HEK293 (cell line): ENCODE measurements around the gene SLC16A6.
A peak's percentile ranks its signal among the peaks of the same experiment; 100 is the strongest.

ENCODE experiments used
- ELK4 ChIP-seq: IDR thresholded peaks from 2 replicates; pipeline ENCODE4 v1.6.1; 2011; ENCODE audit warnings: mild to moderate bottlenecking, low read depth, low read length, borderline replicate concordance
- GLI2 ChIP-seq: fragments of 450-650 bp; formaldehyde crosslinking; IDR thresholded peaks from 2 replicates; pipeline ENCODE4; 2017; ENCODE audit warnings: missing biosample characterization, missing genetic modification characterization, low read depth, borderline replicate concordance
- GLI4 ChIP-seq: fragments of 450-650 bp; formaldehyde crosslinking; IDR thresholded peaks from 2 replicates; pipeline ENCODE4 v1.5.1; 2016; ENCODE audit warnings: missing biosample characterization, missing genetic modification characterization
- GLIS1 ChIP-seq: fragments of 450-650 bp; formaldehyde crosslinking; IDR thresholded peaks from 2 replicates; pipeline ENCODE4 v1.5.1; 2016; ENCODE audit warnings: missing biosample characterization, missing genetic modification characterization
- INSM2 ChIP-seq: fragments of 450-650 bp; formaldehyde crosslinking; IDR thresholded peaks from 2 replicates; pipeline ENCODE4 v1.5.1; 2016; ENCODE audit warnings: missing biosample characterization, missing genetic modification characterization
- MZF1 ChIP-seq: fragments of 450-650 bp; formaldehyde crosslinking; IDR thresholded peaks from 2 replicates; pipeline ENCODE4 v1.5.1; 2017; ENCODE audit warnings: missing biosample characterization, missing genetic modification characterization, borderline replicate concordance
- PRDM1 ChIP-seq: fragments of 450-650 bp; formaldehyde crosslinking; IDR thresholded peaks from 2 replicates; pipeline ENCODE4; 2016; ENCODE audit warnings: missing biosample characterization, missing genetic modification characterization
- PRDM4 ChIP-seq: fragments of 450-650 bp; formaldehyde crosslinking; IDR thresholded peaks from 2 replicates; pipeline ENCODE4 v1.5.1; 2017; ENCODE audit warnings: missing biosample characterization, missing genetic modification characterization
- SP7 ChIP-seq: fragments of 450-650 bp; formaldehyde crosslinking; IDR thresholded peaks from 2 replicates; pipeline ENCODE4 v1.5.1; 2016; ENCODE audit warnings: missing biosample characterization, missing genetic modification characterization
- ZBTB17 ChIP-seq: fragments of 450-650 bp; formaldehyde crosslinking; IDR thresholded peaks from 2 replicates; pipeline ENCODE4 v1.5.1; 2016; ENCODE audit warnings: missing biosample characterization, missing genetic modification characterization
- ZFP3 ChIP-seq: fragments of 450-650 bp; formaldehyde crosslinking; IDR thresholded peaks from 2 replicates; pipeline ENCODE4 v1.5.1; 2016; ENCODE audit warnings: low read depth, missing biosample characterization, missing genetic modification characterization
- ZNF121 ChIP-seq: fragments of 450-650 bp; formaldehyde crosslinking; IDR thresholded peaks from 2 replicates; pipeline ENCODE4 v1.5.1; 2016; ENCODE audit warnings: missing biosample characterization, missing genetic modification characterization
- ZNF138 ChIP-seq: fragments of 450-650 bp; formaldehyde crosslinking; IDR thresholded peaks from 2 replicates; pipeline ENCODE4 v1.5.1; 2016; ENCODE audit warnings: missing biosample characterization, missing genetic modification characterization, borderline replicate concordance
- ZNF2 ChIP-seq: fragments of 450-650 bp; formaldehyde crosslinking; IDR thresholded peaks from 2 replicates; pipeline ENCODE4 v1.5.1; 2016; ENCODE audit warnings: missing biosample characterization, missing genetic modification characterization
- ZNF239 ChIP-seq: fragments of 450-650 bp; formaldehyde crosslinking; IDR thresholded peaks from 2 replicates; pipeline ENCODE4 v1.5.1; 2016; ENCODE audit warnings: missing biosample characterization, missing genetic modification characterization
- ZNF274 ChIP-seq, 2 experiments: fragments of 200-500 bp in 1 of 2; fragments of 450-650 bp in 1 of 2; sonication (Bioruptor generic) in 1 of 2; formaldehyde crosslinking in 1 of 2; IDR thresholded peaks; 2 replicates each; pipeline versions ENCODE4 v1.5.1 to v1.6.1; 2014 to 2016; ENCODE audit warnings: borderline replicate concordance in 1 of 2, inconsistent platforms in 1 of 2, low read length in 1 of 2, missing biosample characterization in 1 of 2, missing genetic modification characterization in 1 of 2
- ZNF398 ChIP-seq: fragments of 450-650 bp; formaldehyde crosslinking; IDR thresholded peaks from 2 replicates; pipeline ENCODE4 v1.5.1; 2017; ENCODE audit warnings: missing biosample characterization, missing genetic modification characterization
- ZNF416 ChIP-seq: fragments of 450-650 bp; formaldehyde crosslinking; IDR thresholded peaks from 2 replicates; pipeline ENCODE4 v1.5.1; 2016; ENCODE audit warnings: missing biosample characterization, missing genetic modification characterization
- ZNF423 ChIP-seq: fragments of 450-650 bp; formaldehyde crosslinking; IDR thresholded peaks from 2 replicates; pipeline ENCODE4 v1.5.1; 2016; ENCODE audit warnings: missing biosample characterization, missing genetic modification characterization
- ZNF521 ChIP-seq: fragments of 450-650 bp; formaldehyde crosslinking; IDR thresholded peaks from 2 replicates; pipeline ENCODE4 v1.5.1; 2017; ENCODE audit warnings: missing biosample characterization, mild to moderate bottlenecking, missing genetic modification characterization
- ZNF555 ChIP-seq: fragments of 450-650 bp; formaldehyde crosslinking; conservative IDR thresholded peaks from 2 replicates; pipeline ENCODE4 v1.5.1; 2017; ENCODE audit warnings: missing biosample characterization, mild to moderate bottlenecking, missing genetic modification characterization, inconsistent platforms
- ZNF639 ChIP-seq: fragments of 450-650 bp; formaldehyde crosslinking; IDR thresholded peaks from 2 replicates; pipeline ENCODE4 v1.5.1; 2016; ENCODE audit warnings: missing biosample characterization, missing genetic modification characterization
- ZNF670 ChIP-seq: fragments of 450-650 bp; formaldehyde crosslinking; IDR thresholded peaks from 2 replicates; pipeline ENCODE4 v1.5.1; 2016; ENCODE audit warnings: missing biosample characterization, missing genetic modification characterization, low read depth
- ZNF704 ChIP-seq: fragments of 450-650 bp; formaldehyde crosslinking; IDR thresholded peaks from 2 replicates; pipeline ENCODE4 v1.5.1; 2016; ENCODE audit warnings: missing biosample characterization, missing genetic modification characterization
- ZNF76 ChIP-seq: fragments of 450-650 bp; formaldehyde crosslinking; IDR thresholded peaks from 2 replicates; pipeline ENCODE4; 2016; ENCODE audit warnings: low read depth, missing biosample characterization, missing genetic modification characterization, borderline replicate concordance
- ZSCAN30 ChIP-seq: fragments of 450-650 bp; IDR thresholded peaks from 2 replicates; pipeline ENCODE4 v1.5.1; 2018; ENCODE audit warnings: missing biosample characterization, mild to moderate bottlenecking, missing genetic modification characterization, moderate library complexity
- ZSCAN5A ChIP-seq: fragments of 450-650 bp; formaldehyde crosslinking; IDR thresholded peaks from 2 replicates; pipeline ENCODE4 v1.5.1; 2016; ENCODE audit warnings: missing biosample characterization, missing genetic modification characterization

The SLC16A6 gene

GRCh38 chr17:68248199-68248825 lies 42.6 kb downstream of the SLC16A6 start (continued):
- TF ChIP-seq ZFP3 (tag by site-specific recombination) (no peak), PRDM1 (tag by site-specific recombination) (no peak), ZBTB17 (tag by site-specific recombination) (no peak), ZNF416 (tag by site-specific recombination) (no peak), ZNF121 (0 out of 2 replicates have a peak, but pooled peaks have one; percentile 17), ZNF521 (tag by site-specific recombination) (no peak), ELK4 (no peak), ZNF555 (tag by site-specific recombination) (no peak), ZNF138 (no peak), MZF1 (no peak), ZNF274 (IDR thresholded peaks at IDR 0.05; ENCODE audit: low read length) (no peak), ZNF274 (tag by site-specific recombination; IDR thresholded peaks at IDR 0.05; ENCODE audit: borderline replicate concordance) (no peak), GLI2 (tag by site-specific recombination) (no peak), ZNF76 (peak; percentile 1; the same call in 1 of the 2 replicates), ZNF398 (tag by site-specific recombination) (peak; percentile 16; the same call in 1 of the 2 replicates), ZNF639 (no peak), ZNF423 (tag by site-specific recombination) (peak; percentile 81), INSM2 (tag by site-specific recombination) (no peak), PRDM4 (tag by site-specific recombination) (no peak), GLIS1 (peak; percentile 58), ZNF670 (tag by site-specific recombination) (no peak), SP7 (tag by site-specific recombination) (no peak; the same call in 1 of the 2 replicates), ZSCAN5A (tag by site-specific recombination) (peak; percentile 26; the same call in 1 of the 2 replicates), ZNF2 (tag by site-specific recombination) (0 out of 2 replicates have a peak, but pooled peaks have one; percentile 11), ZSCAN30 (tag by site-specific recombination) (peak; percentile 36; the same call in 1 of the 2 replicates), ZNF704 (tag by site-specific recombination) (no peak), GLI4 (tag by site-specific recombination) (0 out of 2 replicates have a peak, but pooled peaks have one; percentile 50), ZNF239 (tag by site-specific recombination) (no peak)
